Upper lobe of left lung (tissue), 6 donors: ENCODE results near the gene HMGN2. TPM values are rescaled to one million over a fixed set of nuclear protein-coding genes. Genes with fewer than 3 reads are reported as not detected.

Experiments used
- ATAC-seq, 2 donors: fragments of 200-7000 bp; cut with Tn5 transposase; one replicate each; pipeline ENCODE4 v1.9.1; 2022; ENCODE audit warnings: mild to moderate bottlenecking in 2 of 2, moderate library complexity in 2 of 2; ENCODE audit not compliant: low FRiP score in 2 of 2
- DNase-seq, 2 donors: peaks; one replicate each; pipeline ENCODE4 v3.0.0-alpha.2; 2019 to 2020
- H3K27ac ChIP-seq, 4 donors: fragments of 200-600 bp; sonication (generic); one replicate each; pipeline ENCODE4 v1.5.1; 2016 to 2019
- H3K27me3 ChIP-seq, 4 donors: fragments of 200-600 bp; sonication (generic); one replicate each; pipeline ENCODE4 v1.5.1; 2017 to 2019
- H3K36me3 ChIP-seq, 4 donors: fragments of 200-600 bp; sonication (generic); one replicate each; pipeline ENCODE4 v1.5.1; 2016 to 2019
- H3K4me1 ChIP-seq, 4 donors: fragments of 200-600 bp; sonication (generic); one replicate each; pipeline ENCODE4 v1.5.1; 2018 to 2019
- H3K4me3 ChIP-seq, 4 donors: fragments of 200-600 bp; sonication (generic); one replicate each; pipeline ENCODE4 v1.5.1; 2017 to 2019; ENCODE audit warnings: mild to moderate bottlenecking in 2 of 4, moderate library complexity in 1 of 4
- H3K9me3 ChIP-seq, 4 donors: fragments of 200-600 bp; sonication (generic); one replicate each; pipeline ENCODE4 v1.5.1; 2018 to 2019
- EP300 ChIP-seq, 4 donors: sonication (generic); formaldehyde crosslinking; IDR thresholded peaks; one replicate each; pipeline ENCODE4 v1.5.1; 2017; ENCODE audit warnings: antibody characterized with exemption in 4 of 4, control low read depth in 2 of 4
- POLR2A ChIP-seq, 4 donors: fragments of 450-650 bp; IDR thresholded peaks; one replicate each; pipeline ENCODE4 v1.5.1; 2016 to 2017; ENCODE audit warnings: antibody characterized with exemption in 4 of 4, mild to moderate bottlenecking in 2 of 4
- POLR2AphosphoS5 ChIP-seq, 2 donors: sonication (generic); formaldehyde crosslinking; IDR thresholded peaks; one replicate each; pipeline ENCODE4 v1.5.1; 2017; ENCODE audit warnings: antibody characterized with exemption in 2 of 2
- WGBS, 2 donors: methylation state at CpG; one replicate each; pipeline ENCODE4 v1.1.5; 2017 to 2018; 5-methylcytosine and 5-hydroxymethylcytosine counted together
- total RNA-seq, 6 donors: library from RNA; depleted of rRNA in 4 of 6; stranded (reverse); fragments of >200 nt in 4 of 6; gene quantifications; one replicate each; pipeline versions ENCODE4 v1.1.0 to v1.2.1, GENCODE V29; 2016 to 2021
- TF ChIP-seq, protein P1 (sequence below), 6 experiments: fragments of 450-650 bp in 4 of 6; fragments of 200-600 bp in 2 of 6; sonication (generic) in 2 of 6; IDR thresholded peaks; one replicate each; pipeline ENCODE4 v1.5.1; 2016 to 2019; ENCODE audit warnings: antibody characterized with exemption in 6 of 6
- donor health status: DM: no; HTN: no; CAD: no; lungs with moderate emphysema.
- donor health status: DM: no; HTN: yes; CAD: no; lungs with severe emphysema.

The HMGN2 gene
- total RNA-seq, 6 donors from 2014 or later = 166 to 378 (median 267) TPM

DNA sequence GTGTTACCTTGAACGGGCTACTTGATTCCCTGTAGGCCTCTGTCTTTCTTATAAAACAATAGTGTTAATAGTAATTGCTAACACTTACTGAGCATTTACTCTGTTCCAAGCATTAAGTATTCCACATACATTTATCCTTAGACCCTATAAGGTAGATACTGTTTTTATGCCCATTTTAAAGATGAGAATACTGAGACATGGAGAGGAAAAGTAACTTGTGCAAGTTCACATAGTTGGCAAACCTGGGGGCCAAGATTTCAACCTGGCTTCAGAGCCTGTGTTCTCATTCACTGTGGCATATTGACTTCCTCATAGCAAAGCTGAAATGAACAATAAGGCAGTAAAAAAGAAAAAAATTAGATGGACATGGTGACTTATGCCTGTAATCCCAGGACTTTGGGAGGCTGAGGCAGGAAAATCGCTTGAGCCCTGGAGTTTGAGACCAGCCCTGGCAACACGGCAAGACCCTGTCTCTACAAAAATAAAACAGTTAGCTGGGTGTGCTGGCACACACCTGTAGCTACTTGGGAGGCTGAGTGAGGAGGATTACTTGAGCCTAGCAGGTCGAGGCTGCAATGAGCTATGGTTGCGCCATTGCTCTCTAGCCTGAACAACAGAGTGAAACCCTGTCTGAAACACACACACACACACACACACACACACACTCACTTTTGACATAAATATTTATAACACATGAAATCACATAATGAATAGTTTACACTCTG is 19.6 kb upstream of the HMGN2 start:
- WGBS, 2 donors = 86 to 93% methylated on average over 5 of the region's 5 CpGs
- Histone ChIP-seq H3K4me1 (no peaks in the 10 kb centered on the region), H3K4me3 (no peak overlapping the region), H3K27me3 (no peaks in the 10 kb centered on the region), H3K36me3 (peaks cover 10 to 71% (median 46%) of the 10 kb centered on the region in 4 donors), H3K9me3 (no peaks in the 10 kb centered on the region), H3K27ac (no peak overlapping the region)
- DNase-seq = no peak
- ATAC-seq = no peak
- TF ChIP-seq, protein P1, sequence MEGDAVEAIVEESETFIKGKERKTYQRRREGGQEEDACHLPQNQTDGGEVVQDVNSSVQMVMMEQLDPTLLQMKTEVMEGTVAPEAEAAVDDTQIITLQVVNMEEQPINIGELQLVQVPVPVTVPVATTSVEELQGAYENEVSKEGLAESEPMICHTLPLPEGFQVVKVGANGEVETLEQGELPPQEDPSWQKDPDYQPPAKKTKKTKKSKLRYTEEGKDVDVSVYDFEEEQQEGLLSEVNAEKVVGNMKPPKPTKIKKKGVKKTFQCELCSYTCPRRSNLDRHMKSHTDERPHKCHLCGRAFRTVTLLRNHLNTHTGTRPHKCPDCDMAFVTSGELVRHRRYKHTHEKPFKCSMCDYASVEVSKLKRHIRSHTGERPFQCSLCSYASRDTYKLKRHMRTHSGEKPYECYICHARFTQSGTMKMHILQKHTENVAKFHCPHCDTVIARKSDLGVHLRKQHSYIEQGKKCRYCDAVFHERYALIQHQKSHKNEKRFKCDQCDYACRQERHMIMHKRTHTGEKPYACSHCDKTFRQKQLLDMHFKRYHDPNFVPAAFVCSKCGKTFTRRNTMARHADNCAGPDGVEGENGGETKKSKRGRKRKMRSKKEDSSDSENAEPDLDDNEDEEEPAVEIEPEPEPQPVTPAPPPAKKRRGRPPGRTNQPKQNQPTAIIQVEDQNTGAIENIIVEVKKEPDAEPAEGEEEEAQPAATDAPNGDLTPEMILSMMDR (IDR thresholded peaks at IDR 0.05) = no peak
- no peak for TF ChIP-seq EP300 (IDR thresholded peaks at IDR 0.05)
- no peak for TF ChIP-seq POLR2AphosphoS5 (IDR thresholded peaks at IDR 0.05)
- no peak for TF ChIP-seq POLR2A (IDR thresholded peaks at IDR 0.05)

DNA sequence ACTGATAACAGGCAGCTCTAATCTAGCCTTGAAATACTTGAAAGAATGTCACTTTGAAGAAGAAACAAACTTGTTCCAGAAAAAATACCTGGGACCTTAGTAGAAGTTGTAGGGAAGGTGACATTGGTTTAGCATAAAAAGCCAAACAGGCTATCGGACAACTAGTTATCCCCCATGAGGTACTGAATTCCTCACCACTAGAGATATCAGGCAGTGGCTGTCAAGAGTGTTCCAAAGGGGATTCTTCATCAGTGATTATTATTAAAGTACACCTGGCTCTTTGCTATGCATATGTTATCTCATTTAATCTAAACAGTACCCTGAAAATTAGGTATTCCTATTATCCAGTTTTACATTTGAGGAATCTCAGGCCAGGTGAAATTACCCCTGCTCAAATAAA is 13.1 kb upstream of the HMGN2 start:
- Histone ChIP-seq H3K27me3 (no peaks in the 10 kb centered on the region), H3K27ac (no peak overlapping the region), H3K4me1 (no peaks in the 10 kb centered on the region), H3K36me3 (peaks cover 0 to 84% (median 51%) of the 10 kb centered on the region in 4 donors), H3K9me3 (no peaks in the 10 kb centered on the region), H3K4me3 (no peak overlapping the region)
- DNase-seq (no peak), ATAC-seq (no peak)
- WGBS, 2 donors = 100% methylated on average over 1 of the region's 1 CpG
- TF ChIP-seq, protein P1 (IDR thresholded peaks at IDR 0.05) = no peak
- TF ChIP-seq EP300 (IDR thresholded peaks at IDR 0.05) (no peak), POLR2A (IDR thresholded peaks at IDR 0.05) (no peak), POLR2AphosphoS5 (IDR thresholded peaks at IDR 0.05) (no peak)

DNA sequence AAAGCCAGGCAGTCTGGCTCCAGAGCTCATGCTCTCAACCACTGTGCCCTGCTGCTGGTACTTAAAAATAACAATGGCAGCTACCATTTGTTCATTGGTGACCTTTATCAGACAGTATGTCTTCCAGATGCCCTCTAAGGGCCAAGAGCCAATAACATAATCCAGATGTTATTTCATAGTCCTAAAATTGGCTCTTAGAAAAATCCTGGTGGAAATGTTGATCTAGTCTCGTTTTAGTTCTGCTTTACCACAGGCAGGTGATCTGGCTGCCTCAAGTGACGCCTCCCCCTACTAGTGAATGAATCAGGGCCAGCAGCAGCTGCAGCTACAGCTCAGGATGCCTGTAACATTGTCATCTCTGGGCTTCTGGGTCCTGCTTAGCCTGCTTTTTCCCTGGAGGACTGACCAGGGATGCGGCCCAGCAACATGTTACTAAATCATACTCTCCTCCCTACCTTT is 12.6 kb upstream of the HMGN2 start:
- Histone ChIP-seq H3K27me3 (no peaks in the 10 kb centered on the region), H3K9me3 (no peaks in the 10 kb centered on the region), H3K4me1 (no peaks in the 10 kb centered on the region), H3K4me3 (no peak overlapping the region), H3K27ac (no peak overlapping the region), H3K36me3 (peaks cover 0 to 86% (median 52%) of the 10 kb centered on the region in 4 donors)
- TF ChIP-seq, protein P1 (IDR thresholded peaks at IDR 0.05) = no peak
- TF ChIP-seq POLR2AphosphoS5 (IDR thresholded peaks at IDR 0.05) (no peak), EP300 (IDR thresholded peaks at IDR 0.05) (no peak), POLR2A (IDR thresholded peaks at IDR 0.05) (no peak)
- no peak for DNase-seq
- 82 to 87% methylated on average over 3 of the region's 3 CpGs for WGBS, 2 donors
- no peak for ATAC-seq

DNA sequence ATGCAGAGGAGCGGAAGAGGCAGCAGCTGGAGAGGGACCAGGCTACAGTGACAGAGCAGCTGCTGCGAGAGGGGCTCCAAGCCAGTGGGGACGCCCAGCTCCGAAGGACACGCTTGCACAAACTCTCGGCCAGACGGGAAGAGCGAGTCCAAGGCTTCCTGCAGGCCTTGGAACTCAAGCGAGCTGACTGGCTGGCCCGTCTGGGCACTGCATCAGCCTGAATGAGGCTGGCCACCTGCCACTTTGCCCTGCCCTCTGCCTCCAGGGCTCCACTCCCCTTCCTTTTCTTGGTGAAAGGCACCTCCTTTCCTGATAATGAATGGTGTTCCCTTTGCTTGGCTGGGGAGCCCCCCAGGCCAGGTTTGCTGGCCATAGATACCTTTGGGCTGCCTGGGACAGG is 3.3 kb upstream of the HMGN2 start:
- Histone ChIP-seq H3K27ac (no peak overlapping the region), H3K4me3 (no peak overlapping the region), H3K9me3 (no peaks in the 10 kb centered on the region), H3K4me1 (peaks cover 14 to 34% (median 23%) of the 10 kb centered on the region in 4 donors), H3K27me3 (no peaks in the 10 kb centered on the region), H3K36me3 (peaks cover 6 to 58% (median 42%) of the 10 kb centered on the region in 4 donors)
- DNase-seq = peak in 1 of 2 donors; percentile 32
- ATAC-seq = no peak
- no peak for TF ChIP-seq EP300 (IDR thresholded peaks at IDR 0.05)
- no peak for TF ChIP-seq POLR2A (IDR thresholded peaks at IDR 0.05)
- TF ChIP-seq, protein P1 (IDR thresholded peaks at IDR 0.05) = no peak
- no peak for TF ChIP-seq POLR2AphosphoS5 (IDR thresholded peaks at IDR 0.05)
- WGBS, 2 donors = 82 to 83% methylated on average over 9 to 10 of the region's 10 CpGs

DNA sequence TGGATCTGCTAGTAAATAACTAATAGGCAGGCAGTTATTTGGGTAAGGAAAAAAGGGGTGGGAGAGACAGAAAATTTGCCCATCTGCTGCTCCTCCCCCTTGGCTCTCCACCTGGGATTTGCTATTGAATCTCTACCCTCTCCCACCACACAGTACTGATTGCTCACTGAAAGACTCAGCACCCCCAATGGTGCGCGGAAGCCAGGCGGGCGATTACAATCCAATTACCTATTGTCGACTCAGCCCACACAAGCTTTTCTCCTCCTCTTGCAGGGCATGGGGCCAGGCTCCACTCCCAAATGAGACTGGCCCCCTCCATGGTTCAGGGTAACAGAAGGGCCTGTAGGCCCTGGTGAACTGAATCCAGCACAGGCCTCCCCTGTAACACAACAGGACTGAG is 2.7 kb upstream of the HMGN2 start:
- H3K4me3 ChIP-seq = no peak overlapping the region
- H3K4me1 ChIP-seq = peaks cover 19 to 41% (median 28%) of the 10 kb centered on the region in 4 donors
- no peak for TF ChIP-seq POLR2A (IDR thresholded peaks at IDR 0.05)
- no peaks in the 10 kb centered on the region for H3K27me3 ChIP-seq
- ATAC-seq (no peak), DNase-seq (no peak)
- 92 to 93% methylated on average over 5 of the region's 5 CpGs for WGBS, 2 donors
- H3K27ac ChIP-seq = no peak overlapping the region
- H3K9me3 ChIP-seq = no peaks in the 10 kb centered on the region
- peaks cover 11 to 58% (median 41%) of the 10 kb centered on the region in 4 donors for H3K36me3 ChIP-seq
